GM20000 (cell line): ENCODE results near the gene CFH.

Experiments
- DNase-seq: peaks from one replicate; pipeline ENCODE4 v3.0.0; 2012; ENCODE audit warnings: low spot score
- CTCF ChIP-seq: IDR thresholded peaks from 2 replicates; pipeline ENCODE4 v1.5.1; 2012; ENCODE audit warnings: mild to moderate bottlenecking, control low read depth; ENCODE audit errors: extremely low read depth, missing control alignments

Gene CFH

GRCh38 chr1:196661345-196661744 is 9.5 kb downstream of the CFH start:
- no peak for DNase-seq
- TF ChIP-seq CTCF: no peak

- DNase-seq: no peak
- no peak for TF ChIP-seq CTCF
Observed at GRCh38 chr1:196667131-196667530, 15.3 kb downstream of the CFH start.

GRCh38 chr1:196669051-196669450 is 17.2 kb downstream of the CFH start:
- no peak for TF ChIP-seq CTCF
- DNase-seq: no peak

GRCh38 chr1:196669693-196670092 is 17.9 kb downstream of the CFH start:
- no peak for TF ChIP-seq CTCF

GRCh38 chr1:196674908-196675307 is 23.1 kb downstream of the CFH start:
- no peak for DNase-seq
- TF ChIP-seq CTCF: no peak

More at GRCh38 chr1:196669693-196670092, 17.9 kb downstream of the CFH start:
- no peak for DNase-seq

GRCh38 chr1:196677781-196678509 is 26.1 kb downstream of the CFH start:
- no peak for TF ChIP-seq CTCF
- no peak for DNase-seq

GRCh38 chr1:196678510-196678884 is 26.7 kb downstream of the CFH start:
- no peak for TF ChIP-seq CTCF
- DNase-seq: no peak
